NB4 (cell line): Measurements from ENCODE around the gene ATRNL1.
"Not testable (repeated sequence)": the region's sequence is repeated elsewhere in the genome, so short reads cannot be mapped to it uniquely, and the experiment has no call there.

Source experiments
- DNase-seq: peaks from one replicate; pipeline ENCODE4 v3.0.0; 2010; ENCODE audit warnings: low read depth
- H3K4me3 ChIP-seq: one replicate; pipeline ENCODE4 v1.5.1; 2011; ENCODE audit warnings: mild to moderate bottlenecking, low read depth, low read length, moderate library complexity
- MYC ChIP-seq: IDR thresholded peaks from 2 replicates; pipeline ENCODE4 v1.6.1; 2011; ENCODE audit warnings: low read depth, low read length
- POLR2A ChIP-seq: IDR thresholded peaks from 2 replicates; pipeline ENCODE4 v1.6.1; 2011; ENCODE audit warnings: mild to moderate bottlenecking; ENCODE audit not compliant: insufficient read length; ENCODE audit errors: extremely low read depth
- TF ChIP-seq, protein P1 (sequence below): IDR thresholded peaks from 2 replicates; pipeline ENCODE4 v1.6.1; 2011; ENCODE audit warnings: low read depth, low read length
- TF ChIP-seq, protein P2 (sequence below): IDR thresholded peaks from one replicate; pipeline ENCODE4 v1.5.1; 2012; ENCODE audit warnings: low read depth, low read length

The ATRNL1 gene

DNA sequence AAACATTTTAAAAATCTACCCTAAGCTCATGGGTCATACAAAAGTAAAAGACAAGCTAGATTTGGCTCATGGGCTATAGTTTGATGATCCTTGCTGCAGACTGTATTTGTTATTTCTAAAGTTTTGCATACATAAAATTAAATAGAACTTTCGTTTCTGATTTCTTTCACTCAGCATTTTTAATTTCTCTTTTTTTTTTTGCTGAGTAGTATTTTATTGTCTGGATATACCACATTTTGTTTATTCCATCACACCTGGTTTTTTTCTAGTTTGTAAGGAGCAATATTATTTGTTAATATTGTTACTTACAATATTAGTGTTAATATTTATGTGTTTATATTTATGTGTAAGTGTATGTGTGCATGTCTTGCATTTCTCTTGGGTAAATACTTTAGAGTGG lies 291.5 kb downstream of the ATRNL1 start:
- no peak overlapping the region for H3K4me3 ChIP-seq
- TF ChIP-seq, protein P1, sequence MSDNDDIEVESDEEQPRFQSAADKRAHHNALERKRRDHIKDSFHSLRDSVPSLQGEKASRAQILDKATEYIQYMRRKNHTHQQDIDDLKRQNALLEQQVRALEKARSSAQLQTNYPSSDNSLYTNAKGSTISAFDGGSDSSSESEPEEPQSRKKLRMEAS, result no peak
- TF ChIP-seq POLR2A (no peak), MYC (no peak)
- TF ChIP-seq, protein P2, sequence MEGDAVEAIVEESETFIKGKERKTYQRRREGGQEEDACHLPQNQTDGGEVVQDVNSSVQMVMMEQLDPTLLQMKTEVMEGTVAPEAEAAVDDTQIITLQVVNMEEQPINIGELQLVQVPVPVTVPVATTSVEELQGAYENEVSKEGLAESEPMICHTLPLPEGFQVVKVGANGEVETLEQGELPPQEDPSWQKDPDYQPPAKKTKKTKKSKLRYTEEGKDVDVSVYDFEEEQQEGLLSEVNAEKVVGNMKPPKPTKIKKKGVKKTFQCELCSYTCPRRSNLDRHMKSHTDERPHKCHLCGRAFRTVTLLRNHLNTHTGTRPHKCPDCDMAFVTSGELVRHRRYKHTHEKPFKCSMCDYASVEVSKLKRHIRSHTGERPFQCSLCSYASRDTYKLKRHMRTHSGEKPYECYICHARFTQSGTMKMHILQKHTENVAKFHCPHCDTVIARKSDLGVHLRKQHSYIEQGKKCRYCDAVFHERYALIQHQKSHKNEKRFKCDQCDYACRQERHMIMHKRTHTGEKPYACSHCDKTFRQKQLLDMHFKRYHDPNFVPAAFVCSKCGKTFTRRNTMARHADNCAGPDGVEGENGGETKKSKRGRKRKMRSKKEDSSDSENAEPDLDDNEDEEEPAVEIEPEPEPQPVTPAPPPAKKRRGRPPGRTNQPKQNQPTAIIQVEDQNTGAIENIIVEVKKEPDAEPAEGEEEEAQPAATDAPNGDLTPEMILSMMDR, result no peak
- no peak for DNase-seq

DNA sequence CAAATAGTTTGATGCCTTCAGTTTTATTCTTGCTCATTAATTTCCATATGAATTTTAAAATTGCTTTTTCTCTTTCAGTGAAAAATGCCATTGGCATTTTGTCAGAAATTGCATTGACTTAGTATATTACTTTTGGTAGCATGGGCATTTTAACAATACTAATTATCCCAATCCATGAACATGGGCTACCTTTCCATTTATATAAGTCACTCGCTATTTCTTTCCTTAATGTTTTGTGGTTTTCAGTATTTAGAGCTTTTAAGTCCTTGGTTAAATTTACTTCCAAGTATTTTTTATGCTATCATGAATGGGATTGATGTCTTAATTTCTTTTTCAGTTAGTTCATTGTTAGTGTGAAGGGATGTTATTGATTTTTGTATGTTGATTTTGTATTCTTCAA lies 297.4 kb downstream of the ATRNL1 start:
- H3K4me3 ChIP-seq, result no peak overlapping the region
- DNase-seq, result no peak
- no peak for TF ChIP-seq MYC
- TF ChIP-seq POLR2A, result no peak
- TF ChIP-seq, protein P2, result no peak
- TF ChIP-seq, protein P1, result no peak

DNA sequence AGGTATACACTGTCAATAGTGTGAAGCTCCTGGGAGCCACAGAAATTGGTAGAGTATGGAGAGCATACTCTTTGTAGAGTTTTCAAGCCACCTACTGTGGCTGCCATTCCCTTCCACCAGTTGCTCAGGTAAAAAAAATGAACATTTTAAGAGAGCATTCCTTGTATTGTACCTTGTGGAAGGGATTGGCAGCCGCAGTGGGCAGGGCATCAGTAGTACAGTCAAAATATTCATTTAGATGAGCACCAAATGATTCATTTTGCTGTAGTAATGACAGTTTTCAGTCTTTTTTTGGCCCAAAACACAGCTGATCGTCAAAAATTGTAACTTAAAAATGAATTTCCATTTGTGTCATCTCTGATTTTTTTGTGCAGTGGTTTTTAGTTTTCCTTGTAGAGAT lies 304.9 kb downstream of the ATRNL1 start:
- no peak for DNase-seq
- TF ChIP-seq, protein P1, result no peak
- TF ChIP-seq, protein P2, result no peak
- TF ChIP-seq MYC (no peak), POLR2A (no peak)
- H3K4me3 ChIP-seq, result no peak overlapping the region

DNA sequence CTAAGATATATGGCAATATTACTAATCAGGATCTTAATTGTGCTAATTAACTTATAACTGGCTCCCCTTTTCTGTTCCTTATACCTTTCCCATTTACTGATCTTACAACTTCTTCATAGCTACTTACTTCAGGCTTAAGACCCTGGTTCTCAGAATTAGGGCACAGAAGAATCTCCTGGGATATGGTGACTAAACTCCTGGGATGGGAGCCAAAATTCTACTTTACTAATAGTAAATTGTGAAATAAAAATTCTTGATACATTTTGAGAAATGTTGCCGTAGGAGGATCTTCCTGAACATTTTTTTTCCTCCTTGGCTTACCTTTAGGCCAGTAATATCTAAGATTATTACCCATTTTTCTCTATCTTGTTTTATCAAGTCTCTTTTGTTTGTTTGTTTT lies 309.5 kb downstream of the ATRNL1 start:
- no peak overlapping the region for H3K4me3 ChIP-seq
- no peak for DNase-seq
- TF ChIP-seq, protein P1, result no peak
- TF ChIP-seq POLR2A, result no peak
- no peak for TF ChIP-seq MYC
- TF ChIP-seq, protein P2, result no peak

DNA sequence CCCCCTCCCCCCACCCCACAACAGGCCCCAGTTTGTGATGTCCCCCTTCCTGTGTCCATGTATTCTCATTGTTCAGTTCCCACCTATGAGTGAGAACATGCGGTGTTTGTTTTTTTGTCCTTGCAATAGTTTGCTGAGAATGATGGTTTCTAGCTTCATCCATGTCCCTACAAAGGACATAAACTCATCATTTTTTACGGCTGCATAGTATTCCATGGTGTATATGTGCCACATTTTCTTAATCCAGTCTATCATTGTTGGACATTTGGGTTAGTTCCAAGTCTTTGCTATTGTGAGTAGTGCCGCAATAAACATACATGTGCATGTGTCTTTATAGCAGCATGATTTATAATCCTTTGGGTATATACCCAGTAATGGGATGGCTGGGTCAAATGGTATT lies 312.7 kb downstream of the ATRNL1 start:
- DNase-seq, H3K4me3 ChIP-seq: not testable (repeated sequence)

DNA sequence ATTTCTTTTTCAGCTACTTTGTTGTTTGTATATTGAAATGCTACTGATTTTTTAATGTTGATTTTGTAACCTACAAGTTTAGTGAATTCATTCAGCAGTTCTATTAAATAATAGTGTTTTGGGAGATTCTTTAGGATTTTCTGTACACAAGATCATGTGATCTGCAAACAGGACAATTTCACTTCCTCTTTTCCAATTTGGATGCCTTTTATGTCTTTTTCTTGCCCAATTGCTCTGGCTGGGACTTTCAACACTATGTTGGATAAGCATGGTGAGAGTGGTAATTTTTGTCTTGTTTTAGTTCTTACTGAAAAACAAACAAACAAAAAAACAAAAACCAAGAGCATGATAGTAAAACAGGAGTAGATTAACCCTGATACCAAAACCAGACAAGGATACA lies 316.2 kb downstream of the ATRNL1 start:
- no peak for TF ChIP-seq POLR2A
- H3K4me3 ChIP-seq, result no peak overlapping the region
- peak; percentile 6 for DNase-seq

DNA sequence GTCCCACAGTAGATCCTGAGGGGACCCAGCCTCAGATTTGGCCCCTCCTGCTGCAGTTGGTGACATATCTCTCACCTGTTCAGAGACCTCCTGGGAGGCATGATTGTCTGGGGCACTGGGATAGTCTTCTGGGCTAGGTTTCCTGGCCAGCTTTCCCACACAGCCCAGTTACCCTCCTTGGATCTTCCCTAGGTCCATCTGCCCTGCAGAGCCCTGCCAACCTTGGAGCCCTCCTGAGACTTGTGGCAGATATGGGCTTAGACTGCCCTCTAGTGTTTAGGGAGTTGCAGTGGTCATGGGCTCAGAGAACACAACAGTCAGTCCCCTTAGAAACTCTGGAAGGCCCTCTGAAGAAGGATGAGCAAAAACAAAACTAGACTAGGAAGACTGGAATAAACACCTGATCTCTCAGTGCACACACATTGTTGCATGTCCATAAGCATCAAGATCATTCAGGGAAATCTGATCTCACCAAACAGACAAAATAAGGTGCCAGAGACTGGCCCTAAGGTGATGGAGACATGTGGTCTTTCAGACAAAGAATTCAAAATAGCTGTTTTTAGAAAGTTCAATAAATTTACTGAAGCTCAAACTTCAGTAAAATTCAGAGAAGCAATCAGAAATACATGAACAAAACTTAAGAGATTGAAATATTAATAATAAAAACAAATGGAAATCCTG lies 324.6 kb downstream of the ATRNL1 start:
- no peak overlapping the region for H3K4me3 ChIP-seq

More for the DNA sequence above, 324.6 kb downstream of the ATRNL1 start:
- peak; percentile 67 for DNase-seq
- TF ChIP-seq, protein P2, result peak; percentile 91
- TF ChIP-seq MYC, result no peak
